ENCODE results near the gene ATAT1. TPM values are rescaled to one million over a fixed set of nuclear protein-coding genes. Genes with fewer than 3 reads are reported as not detected.

The ATAT1 gene
- total and polyA plus RNA-seq, 9 of the 15 experiments (the other 6 are each of a cell fraction or from before 2014, with no cell fraction given), result 0.65 to 5.8 (median 1.6) TPM

DNA sequence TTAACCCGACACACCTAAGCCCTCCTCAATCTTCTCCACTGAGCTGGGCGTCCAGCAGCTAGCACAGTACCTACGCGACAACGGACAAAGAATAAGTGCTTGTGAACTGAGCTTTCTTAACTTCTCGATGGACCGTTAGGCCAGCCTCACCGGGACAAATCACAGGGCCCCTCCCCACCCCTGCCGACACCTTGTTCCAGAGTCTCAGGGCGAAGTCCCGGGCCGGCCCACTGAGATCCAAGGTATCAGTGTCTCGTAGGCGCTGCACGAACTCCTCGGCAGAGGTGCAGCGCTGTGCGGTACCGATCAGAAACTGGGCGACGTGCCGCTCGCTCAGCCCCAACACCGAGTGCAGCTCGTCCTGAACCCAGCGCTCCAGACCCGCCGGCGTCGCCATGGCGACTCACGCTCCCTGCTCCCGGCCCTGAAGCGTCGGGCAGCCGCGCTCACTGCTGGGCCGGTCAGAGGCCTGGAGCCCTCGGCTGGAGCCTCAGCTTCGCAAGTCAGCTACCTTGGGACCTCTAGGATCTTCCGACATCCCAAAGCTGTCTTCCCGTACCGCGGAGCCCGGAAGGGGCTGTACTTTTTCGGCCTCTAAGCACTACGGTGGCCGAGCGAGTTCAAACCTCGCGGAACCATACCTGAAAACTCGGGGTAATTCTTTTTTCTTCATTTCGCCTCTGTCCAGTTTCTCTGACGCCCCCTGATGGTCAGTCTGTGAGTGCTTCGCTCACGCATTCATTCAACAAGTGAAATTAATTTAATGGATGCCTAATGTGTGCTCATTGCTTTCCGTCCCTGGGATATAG is 46.0 kb downstream of the ATAT1 start, which contains the start of gene DHX16 (continued):
- TF ChIP-seq SUPT5H (IDR thresholded peaks at IDR 0.05) (peak; percentile 80), RBFOX2 (IDR thresholded peaks at IDR 0.05; ENCODE audit: low read depth, low read length) (peak; percentile 82), SAP30 (IDR thresholded peaks at IDR 0.05; ENCODE audit: borderline replicate concordance, insufficient read depth, low read depth, low read length, poor library complexity, severe bottlenecking) (peak; percentile 87), POLR2A (conservative IDR thresholded peaks at IDR 0.05) (peak; percentile 81), NR2F6 (CRISPR knock-in tag; IDR thresholded peaks at IDR 0.05) (no peak; the same call in 1 of the 2 replicates), ETV6 (IDR thresholded peaks at IDR 0.05; ENCODE audit: borderline replicate concordance in 1 of 2, low read depth in 2 of 2, low read length in 1 of 2) (0 out of 4 replicates have a peak, but pooled peaks of 1 of the 2 experiments have one; percentile 30), ETV6 (CRISPR knock-in tag; IDR thresholded peaks at IDR 0.05; ENCODE audit: borderline replicate concordance) (0 out of 2 replicates have a peak, but pooled peaks have one; percentile 22)

- Histone ChIP-seq H3K79me2 (ENCODE audit: control insufficient read depth, insufficient read depth, low read length) (peaks cover 42% of the 10 kb centered on the region), H3K9me3 (replicated peaks; ENCODE audit: control insufficient read depth, insufficient read depth, low read depth, low read length) (no peaks in the 10 kb centered on the region), H3K9ac (ENCODE audit: insufficient read depth in 1 of 2, low read depth in 2 of 2, low read length in 2 of 2) (peak overlapping the region in 1 of 2 experiments; percentile 55; a peak in 2 of 4 replicates), H3K9me1 (ENCODE audit: control insufficient read depth, insufficient read depth, low read length) (no peaks in the 10 kb centered on the region), H4K20me1 (replicated peaks; ENCODE audit: control insufficient read depth, insufficient read depth, low read length) (no peaks in the 10 kb centered on the region; the same call in 1 of the 2 replicates), H3K4me3 (no peak overlapping the region), H3K36me3 (ENCODE audit: control insufficient read depth, insufficient read depth, low read length) (peaks cover 43% of the 10 kb centered on the region), H3K27ac (ENCODE audit: extremely low read depth, low read depth, low read length) (no peak overlapping the region), H3K4me1 (replicated peaks in 1 of 2; ENCODE audit: control insufficient read depth in 2 of 2, insufficient read depth in 2 of 2, low read length in 2 of 2) (peaks cover 20 to 38% of the 10 kb centered on the region in 2 experiments), H2AFZ (ENCODE audit: low read depth, low read length) (no peak overlapping the region), H3K27me3 (ENCODE audit: control insufficient read depth in 2 of 2, insufficient read depth in 2 of 2, low read length in 2 of 2) (no peaks in the 10 kb centered on the region), H3K4me2 (ENCODE audit: insufficient read depth, low read length) (no peak overlapping the region)
- DNase-seq (ENCODE audit: extremely low read depth in 1 of 4, low spot score in 3 of 4), result no peak
- CTCF ChIA-PET (ENCODE audit: low intra/inter-chr PET ratio), result no interaction called here
- in situ Hi-C loops (cut with MboI), result loop anchor here (10.0 kb wide), 2 partner anchors 48 to 408 kb away; partner anchors contain the start of gene TUBB
- intact Hi-C loops (cut with micrococcal nuclease), result no loop called here
- FAIRE-seq, result no peak
- no peak for ATAC-seq
- POLR2A ChIA-PET, result interaction anchor here (1.3 to 1.8 kb wide), 2 partner anchors 14 to 40 kb away, joined by 3 to 4 read pairs; partner anchors contain the start of genes MDC1 and NRM
- WGBS (ENCODE audit: insufficient coverage, low coverage, missing lambda C conversion rate), result 91% methylated on average over 9 of the region's 10 CpGs
- TSS peak; percentile 28 for BruUV-seq (replicated peaks)
- TF ChIP-seq ERF (CRISPR knock-in tag; IDR thresholded peaks at IDR 0.05), result no peak
- TF ChIP-seq ZZZ3 (IDR thresholded peaks at IDR 0.05), result no peak
- TF ChIP-seq, protein P1, sequence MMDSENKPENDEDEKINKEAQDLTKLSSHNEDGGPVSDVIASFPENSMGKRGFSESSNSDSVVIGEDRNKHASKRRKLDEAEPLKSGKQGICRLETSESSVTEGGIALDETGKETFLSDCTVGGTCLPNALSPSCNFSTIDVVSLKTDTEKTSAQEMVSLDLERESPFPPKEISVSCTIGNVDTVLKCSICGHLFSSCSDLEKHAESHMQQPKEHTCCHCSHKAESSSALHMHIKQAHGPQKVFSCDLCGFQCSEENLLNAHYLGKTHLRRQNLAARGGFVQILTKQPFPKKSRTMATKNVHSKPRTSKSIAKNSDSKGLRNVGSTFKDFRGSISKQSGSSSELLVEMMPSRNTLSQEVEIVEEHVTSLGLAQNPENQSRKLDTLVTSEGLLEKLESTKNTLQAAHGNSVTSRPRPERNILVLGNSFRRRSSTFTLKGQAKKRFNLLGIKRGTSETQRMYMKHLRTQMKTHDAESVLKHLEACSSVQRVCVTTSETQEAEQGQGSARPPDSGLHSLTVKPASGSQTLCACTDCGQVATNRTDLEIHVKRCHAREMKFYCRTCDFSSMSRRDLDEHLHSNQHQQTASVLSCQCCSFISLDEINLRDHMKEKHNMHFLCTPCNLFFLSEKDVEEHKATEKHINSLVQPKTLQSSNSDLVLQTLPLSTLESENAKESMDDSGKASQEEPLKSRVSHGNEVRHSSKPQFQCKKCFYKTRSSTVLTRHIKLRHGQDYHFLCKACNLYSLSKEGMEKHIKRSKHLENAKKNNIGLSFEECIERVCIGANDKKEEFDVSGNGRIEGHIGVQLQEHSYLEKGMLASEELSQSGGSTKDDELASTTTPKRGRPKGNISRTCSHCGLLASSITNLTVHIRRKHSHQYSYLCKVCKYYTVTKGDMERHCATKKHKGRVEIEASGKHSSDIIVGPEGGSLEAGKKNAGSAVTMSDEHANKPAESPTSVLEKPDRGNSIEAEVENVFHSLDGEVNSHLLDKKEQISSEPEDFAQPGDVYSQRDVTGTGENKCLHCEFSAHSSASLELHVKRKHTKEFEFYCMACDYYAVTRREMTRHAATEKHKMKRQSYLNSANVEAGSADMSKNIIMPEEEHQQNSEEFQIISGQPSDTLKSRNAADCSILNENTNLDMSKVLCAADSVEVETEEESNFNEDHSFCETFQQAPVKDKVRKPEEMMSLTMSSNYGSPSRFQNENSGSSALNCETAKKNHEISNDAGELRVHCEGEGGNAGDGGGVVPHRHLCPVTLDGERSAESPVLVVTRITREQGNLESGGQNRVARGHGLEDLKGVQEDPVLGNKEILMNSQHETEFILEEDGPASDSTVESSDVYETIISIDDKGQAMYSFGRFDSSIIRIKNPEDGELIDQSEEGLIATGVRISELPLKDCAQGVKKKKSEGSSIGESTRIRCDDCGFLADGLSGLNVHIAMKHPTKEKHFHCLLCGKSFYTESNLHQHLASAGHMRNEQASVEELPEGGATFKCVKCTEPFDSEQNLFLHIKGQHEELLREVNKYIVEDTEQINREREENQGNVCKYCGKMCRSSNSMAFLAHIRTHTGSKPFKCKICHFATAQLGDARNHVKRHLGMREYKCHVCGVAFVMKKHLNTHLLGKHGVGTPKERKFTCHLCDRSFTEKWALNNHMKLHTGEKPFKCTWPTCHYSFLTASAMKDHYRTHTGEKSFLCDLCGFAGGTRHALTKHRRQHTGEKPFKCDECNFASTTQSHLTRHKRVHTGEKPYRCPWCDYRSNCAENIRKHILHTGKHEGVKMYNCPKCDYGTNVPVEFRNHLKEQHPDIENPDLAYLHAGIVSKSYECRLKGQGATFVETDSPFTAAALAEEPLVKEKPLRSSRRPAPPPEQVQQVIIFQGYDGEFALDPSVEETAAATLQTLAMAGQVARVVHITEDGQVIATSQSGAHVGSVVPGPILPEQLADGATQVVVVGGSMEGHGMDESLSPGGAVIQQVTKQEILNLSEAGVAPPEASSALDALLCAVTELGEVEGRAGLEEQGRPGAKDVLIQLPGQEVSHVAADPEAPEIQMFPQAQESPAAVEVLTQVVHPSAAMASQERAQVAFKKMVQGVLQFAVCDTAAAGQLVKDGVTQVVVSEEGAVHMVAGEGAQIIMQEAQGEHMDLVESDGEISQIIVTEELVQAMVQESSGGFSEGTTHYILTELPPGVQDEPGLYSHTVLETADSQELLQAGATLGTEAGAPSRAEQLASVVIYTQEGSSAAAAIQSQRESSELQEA (IDR thresholded peaks at IDR 0.05; ENCODE audit: low read depth), result no peak
Observed at GRCh38 chr6:30676660-30677285, 50.1 kb downstream of the ATAT1 start.

Measured in K562 (cell line).